Erythroblast (primary cell): ENCODE results near the gene RRAS2.

Source experiments
- GATA1 ChIP-seq: IDR thresholded peaks from 2 replicates; pipeline ENCODE4 v1.6.1; 2011; ENCODE audit warnings: low read depth, mild to moderate bottlenecking, control low read depth, low read length, moderate library complexity
- POLR2A ChIP-seq: IDR thresholded peaks from 2 replicates; pipeline ENCODE4 v1.6.1; 2011; ENCODE audit warnings: mild to moderate bottlenecking, low read length

- TF ChIP-seq POLR2A (no peak), GATA1 (no peak)
Observed at GRCh38 chr11:14408612-14409011, 49.6 kb upstream of the RRAS2 start.
